CD4-positive, alpha-beta T cell (primary cell): ENCODE results near the gene FFAR1. TPM values are rescaled to one million over a fixed set of nuclear protein-coding genes. Genes with fewer than 3 reads are reported as not detected.

Experiments
- ATAC-seq: fragments of 200-7000 bp; cut with Tn5 transposase; one replicate; pipeline ENCODE4 v1.10.0; 2022; ENCODE audit warnings: mild to moderate bottlenecking; ENCODE audit not compliant: poor library complexity
- CTCF ChIA-PET: fragments of 350-600 bp; sonication (Branson Sonifier 250); formaldehyde crosslinking; loops from one replicate; lab custom pipeline; 2021; ENCODE audit warnings: antibody characterized with exemption, inconsistent platforms; lab: Charles Lee
- POLR2A ChIA-PET: fragments of 350-600 bp; sonication (Branson Sonifier 250); formaldehyde crosslinking; loops from one replicate; lab custom pipeline; 2021; ENCODE audit warnings: antibody characterized with exemption, inconsistent platforms; lab: Charles Lee
- DNase-seq, 14 experiments: peaks; one replicate each; pipeline ENCODE4 v3.0.0-alpha.2; 2013 to 2020; ENCODE audit warnings: mixed read lengths in 2 of 14
- H3K27ac ChIP-seq, 2 donors: one replicate each; pipeline versions ENCODE4 v1.5.1 to v1.7.0; 2013; ENCODE audit warnings: low read length in 2 of 2, low read depth in 1 of 2, mild to moderate bottlenecking in 1 of 2
- H3K27me3 ChIP-seq, 2 experiments: 1 replicate in 1 of 2; 2 replicates in 1 of 2; pipeline versions ENCODE4 v1.6.1 to v1.7.0; 2013; ENCODE audit warnings: low read length in 2 of 2, control low read depth in 1 of 2, mild to moderate bottlenecking in 1 of 2, moderate library complexity in 1 of 2; ENCODE audit not compliant: insufficient read depth in 2 of 2, control insufficient read depth in 1 of 2
- H3K36me3 ChIP-seq: one replicate; pipeline ENCODE4 v1.6.1; 2013; ENCODE audit warnings: low read length, control low read depth; ENCODE audit not compliant: insufficient read depth
- H3K4me1 ChIP-seq: one replicate; pipeline ENCODE4 v1.6.1; 2013; ENCODE audit warnings: low read length, control low read depth; ENCODE audit not compliant: insufficient read depth
- H3K4me3 ChIP-seq: one replicate; pipeline ENCODE4 v1.5.1; 2013; ENCODE audit warnings: mild to moderate bottlenecking, low read length, moderate library complexity
- H3K9me3 ChIP-seq, 2 experiments: 1 replicate in 1 of 2; 2 replicates in 1 of 2; pipeline versions ENCODE4 v1.6.1 to v1.7.0; 2013; ENCODE audit warnings: low read length in 2 of 2, mild to moderate bottlenecking in 2 of 2, control low read depth in 1 of 2, moderate library complexity in 1 of 2; ENCODE audit not compliant: control insufficient read depth in 1 of 2, insufficient read depth in 1 of 2
- H3K27ac Mint-ChIP-seq: one replicate; pipeline ENCODE4 v1.8.0; 2020; ENCODE audit warnings: mixed read lengths
- H3K27me3 Mint-ChIP-seq: one replicate; pipeline ENCODE4 v1.8.0; 2021; ENCODE audit warnings: mixed read lengths
- H3K36me3 Mint-ChIP-seq: one replicate; pipeline ENCODE4 v1.8.0; 2021; ENCODE audit warnings: low read depth, mixed read lengths
- H3K4me1 Mint-ChIP-seq: one replicate; pipeline ENCODE4 v1.8.0; 2021; ENCODE audit warnings: low read depth, mixed read lengths
- H3K4me3 Mint-ChIP-seq: one replicate; pipeline ENCODE4 v1.8.0; 2020; ENCODE audit warnings: mild to moderate bottlenecking, mixed read lengths
- H3K9me3 Mint-ChIP-seq: one replicate; pipeline ENCODE4 v1.8.0; 2020; ENCODE audit warnings: mixed read lengths
- intact Hi-C, 2 experiments: fragments of 100-400 bp; cut with DNase I in 1 of 2; cut with micrococcal nuclease in 1 of 2; formaldehyde crosslinking; loops; one replicate each; pipeline versions ENCODE4 v1.15.1 to v1.9.0; 2023 to 2025; cut with DNase I, micrococcal nuclease
- total RNA-seq, 174 experiments: library from RNA in 2 of 174; stranded (reverse) in 2 of 174; gene quantifications; one replicate each; pipeline ENCODE4 v1.2.3 and lab custom pipeline; 2021 to 2026
- TF ChIP-seq, protein P1 (sequence below): fragments of 200-600 bp; IDR thresholded peaks from one replicate; pipeline ENCODE4 v1.8.0; 2022; ENCODE audit warnings: antibody characterized with exemption, mild to moderate bottlenecking

Gene FFAR1
- total RNA-seq, 2 experiments from 2014 or later, result not detected

DNA sequence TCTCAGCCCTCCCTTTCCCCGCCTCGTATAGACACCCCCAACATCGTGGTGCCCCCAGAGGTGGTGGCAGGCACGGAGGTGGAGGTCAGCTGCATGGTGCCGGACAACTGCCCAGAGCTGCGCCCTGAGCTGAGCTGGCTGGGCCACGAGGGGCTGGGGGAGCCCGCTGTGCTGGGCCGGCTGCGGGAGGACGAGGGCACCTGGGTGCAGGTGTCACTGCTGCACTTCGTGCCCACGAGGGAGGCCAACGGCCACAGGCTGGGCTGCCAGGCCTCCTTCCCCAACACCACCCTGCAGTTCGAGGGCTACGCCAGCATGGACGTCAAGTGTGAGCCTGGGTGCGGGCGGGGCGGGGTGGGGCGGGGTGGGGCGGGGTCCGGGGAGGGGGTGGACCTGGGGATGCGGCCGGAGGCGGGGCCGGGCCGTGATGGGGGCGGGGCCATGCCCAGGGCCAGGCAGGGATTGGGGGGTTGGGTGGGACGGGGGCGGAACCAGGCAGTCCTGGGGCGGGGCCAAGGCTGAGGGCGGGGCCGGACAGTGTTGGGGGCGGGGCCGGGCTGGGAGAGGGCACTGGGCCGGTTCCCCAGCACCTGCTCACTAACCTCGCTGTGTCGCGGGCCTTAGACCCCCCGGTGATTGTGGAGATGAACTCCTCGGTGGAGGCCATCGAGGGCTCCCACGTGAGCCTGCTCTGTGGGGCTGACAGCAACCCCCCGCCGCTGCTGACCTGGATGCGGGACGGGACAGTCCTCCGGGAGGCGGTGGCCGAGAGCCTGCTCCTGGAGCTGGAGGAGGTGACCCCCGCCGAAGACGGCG lies 48.0 kb upstream of the FFAR1 start:
- peak in 2 of 14 experiments; percentile 36 to 49 for DNase-seq
- Histone ChIP-seq H3K36me3 (no peaks in the 10 kb centered on the region), H3K4me3 (no peak overlapping the region), H3K27me3 (no peaks in the 10 kb centered on the region), H3K9me3 (no peaks in the 10 kb centered on the region), H3K4me1 (peaks cover 17% of the 10 kb centered on the region), H3K27ac (no peak overlapping the region)
- ChIA-PET POLR2A (no interaction called here), CTCF (no interaction called here)
- ATAC-seq, result no peak
- H3K4me3 Mint-ChIP-seq, result no peak overlapping the region
- H3K36me3 Mint-ChIP-seq, result no peaks in the 10 kb centered on the region
- peaks cover 7% of the 10 kb centered on the region for H3K4me1 Mint-ChIP-seq
- H3K27me3 Mint-ChIP-seq, result no peaks in the 10 kb centered on the region
- H3K9me3 Mint-ChIP-seq, result no peaks in the 10 kb centered on the region
- intact Hi-C loops, result no loop called here
- no peak overlapping the region for H3K27ac Mint-ChIP-seq
- TF ChIP-seq, protein P1, sequence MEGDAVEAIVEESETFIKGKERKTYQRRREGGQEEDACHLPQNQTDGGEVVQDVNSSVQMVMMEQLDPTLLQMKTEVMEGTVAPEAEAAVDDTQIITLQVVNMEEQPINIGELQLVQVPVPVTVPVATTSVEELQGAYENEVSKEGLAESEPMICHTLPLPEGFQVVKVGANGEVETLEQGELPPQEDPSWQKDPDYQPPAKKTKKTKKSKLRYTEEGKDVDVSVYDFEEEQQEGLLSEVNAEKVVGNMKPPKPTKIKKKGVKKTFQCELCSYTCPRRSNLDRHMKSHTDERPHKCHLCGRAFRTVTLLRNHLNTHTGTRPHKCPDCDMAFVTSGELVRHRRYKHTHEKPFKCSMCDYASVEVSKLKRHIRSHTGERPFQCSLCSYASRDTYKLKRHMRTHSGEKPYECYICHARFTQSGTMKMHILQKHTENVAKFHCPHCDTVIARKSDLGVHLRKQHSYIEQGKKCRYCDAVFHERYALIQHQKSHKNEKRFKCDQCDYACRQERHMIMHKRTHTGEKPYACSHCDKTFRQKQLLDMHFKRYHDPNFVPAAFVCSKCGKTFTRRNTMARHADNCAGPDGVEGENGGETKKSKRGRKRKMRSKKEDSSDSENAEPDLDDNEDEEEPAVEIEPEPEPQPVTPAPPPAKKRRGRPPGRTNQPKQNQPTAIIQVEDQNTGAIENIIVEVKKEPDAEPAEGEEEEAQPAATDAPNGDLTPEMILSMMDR, result no peak

- Histone ChIP-seq H3K9me3 (no peaks in the 10 kb centered on the region), H3K4me3 (no peak overlapping the region), H3K36me3 (no peaks in the 10 kb centered on the region), H3K27me3 (no peaks in the 10 kb centered on the region), H3K27ac (no peak overlapping the region), H3K4me1 (peaks cover 16% of the 10 kb centered on the region)
- no peak overlapping the region for H3K4me3 Mint-ChIP-seq
- ATAC-seq, result no peak
- TF ChIP-seq, protein P1, result no peak
- H3K4me1 Mint-ChIP-seq, result peaks cover 7% of the 10 kb centered on the region
- POLR2A ChIA-PET, result no interaction called here
- H3K27ac Mint-ChIP-seq, result no peak overlapping the region
- H3K36me3 Mint-ChIP-seq, result no peaks in the 10 kb centered on the region
- CTCF ChIA-PET, result no interaction called here
- H3K9me3 Mint-ChIP-seq, result no peaks in the 10 kb centered on the region
- H3K27me3 Mint-ChIP-seq, result no peaks in the 10 kb centered on the region
- intact Hi-C loops, result no loop called here
- no peak for DNase-seq
Measured at GRCh38 chr19:35300339-35300649, 47.4 kb upstream of the FFAR1 start.

GRCh38 chr19:35301961-35302360 lies 45.7 kb upstream of the FFAR1 start:
- no peak overlapping the region for H3K27ac Mint-ChIP-seq
- intact Hi-C loops, result no loop called here
- DNase-seq, result no peak
- ATAC-seq, result no peak
- H3K36me3 Mint-ChIP-seq, result no peaks in the 10 kb centered on the region
- no peaks in the 10 kb centered on the region for H3K4me1 Mint-ChIP-seq
- no peaks in the 10 kb centered on the region for H3K9me3 Mint-ChIP-seq
- Histone ChIP-seq H3K4me1 (no peaks in the 10 kb centered on the region), H3K27me3 (no peaks in the 10 kb centered on the region), H3K27ac (no peak overlapping the region), H3K4me3 (no peak overlapping the region), H3K9me3 (no peaks in the 10 kb centered on the region), H3K36me3 (no peaks in the 10 kb centered on the region)
- POLR2A ChIA-PET, result no interaction called here
- H3K4me3 Mint-ChIP-seq, result no peak overlapping the region
- no peaks in the 10 kb centered on the region for H3K27me3 Mint-ChIP-seq
- TF ChIP-seq, protein P1, result no peak
- CTCF ChIA-PET, result no interaction called here
